ENCODE results near the gene CHCHD6.

The CHCHD6 gene, protein sequence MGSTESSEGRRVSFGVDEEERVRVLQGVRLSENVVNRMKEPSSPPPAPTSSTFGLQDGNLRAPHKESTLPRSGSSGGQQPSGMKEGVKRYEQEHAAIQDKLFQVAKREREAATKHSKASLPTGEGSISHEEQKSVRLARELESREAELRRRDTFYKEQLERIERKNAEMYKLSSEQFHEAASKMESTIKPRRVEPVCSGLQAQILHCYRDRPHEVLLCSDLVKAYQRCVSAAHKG

DNA sequence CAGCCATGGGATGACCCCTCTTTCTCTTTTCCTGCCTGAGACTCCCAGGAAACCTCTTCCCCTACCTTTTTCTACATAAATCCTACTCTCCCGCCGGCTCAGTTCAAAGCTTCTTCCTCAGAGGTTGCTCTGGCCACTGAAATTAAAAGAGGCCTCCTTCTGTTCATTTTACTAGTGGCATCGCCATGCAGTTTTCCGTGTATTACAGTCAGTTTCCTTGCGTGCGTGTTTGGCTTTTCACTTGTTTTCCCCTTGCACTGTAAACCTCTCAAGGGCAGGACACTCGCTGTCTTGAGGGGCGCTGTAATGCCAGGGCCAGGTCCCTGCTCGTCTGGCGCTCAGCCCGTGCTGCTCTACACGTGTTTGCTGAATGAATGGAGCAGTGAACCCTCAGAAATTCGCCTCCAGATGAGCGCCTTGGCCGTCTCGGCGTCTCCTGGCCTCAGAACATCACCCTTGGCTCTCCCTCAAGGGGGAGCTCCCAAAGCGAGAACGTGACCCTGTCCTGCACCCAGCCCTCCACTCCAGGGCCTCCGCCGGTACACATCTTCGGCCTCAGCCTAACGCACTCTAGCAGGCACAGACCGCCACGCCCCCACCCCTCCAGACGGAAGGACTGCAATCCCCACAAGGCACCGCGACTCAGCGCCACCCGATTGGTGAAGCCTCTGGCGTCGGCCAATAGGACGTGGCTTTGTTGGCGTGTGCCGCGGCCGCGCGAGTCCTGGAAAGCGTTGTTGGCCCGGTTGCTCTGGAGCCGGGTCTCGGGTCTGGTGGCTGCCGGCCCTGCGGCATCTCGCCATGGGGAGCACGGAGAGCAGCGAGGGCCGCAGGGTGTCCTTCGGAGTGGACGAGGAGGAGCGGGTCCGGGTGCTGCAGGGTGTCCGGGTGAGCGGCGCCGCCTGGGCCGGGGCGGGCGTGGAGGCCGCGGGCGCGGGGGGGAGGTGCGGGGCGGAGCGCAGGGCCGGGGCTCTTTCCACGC lies at the start of gene CHCHD6:
CHCHD6 (plus strand) TSS at position 729 of the 982 bp plus-strand sequence; CDS start at position 802, 73 bp downstream.
- peak; percentile 92 to 99 (median 94) for DNase-seq
- intact Hi-C loops (cut with DNase I), result loop anchor here (5.0 kb wide), 1 partner anchor 278 kb away; the partner anchor contains the start of gene PLXNA1

DNA sequence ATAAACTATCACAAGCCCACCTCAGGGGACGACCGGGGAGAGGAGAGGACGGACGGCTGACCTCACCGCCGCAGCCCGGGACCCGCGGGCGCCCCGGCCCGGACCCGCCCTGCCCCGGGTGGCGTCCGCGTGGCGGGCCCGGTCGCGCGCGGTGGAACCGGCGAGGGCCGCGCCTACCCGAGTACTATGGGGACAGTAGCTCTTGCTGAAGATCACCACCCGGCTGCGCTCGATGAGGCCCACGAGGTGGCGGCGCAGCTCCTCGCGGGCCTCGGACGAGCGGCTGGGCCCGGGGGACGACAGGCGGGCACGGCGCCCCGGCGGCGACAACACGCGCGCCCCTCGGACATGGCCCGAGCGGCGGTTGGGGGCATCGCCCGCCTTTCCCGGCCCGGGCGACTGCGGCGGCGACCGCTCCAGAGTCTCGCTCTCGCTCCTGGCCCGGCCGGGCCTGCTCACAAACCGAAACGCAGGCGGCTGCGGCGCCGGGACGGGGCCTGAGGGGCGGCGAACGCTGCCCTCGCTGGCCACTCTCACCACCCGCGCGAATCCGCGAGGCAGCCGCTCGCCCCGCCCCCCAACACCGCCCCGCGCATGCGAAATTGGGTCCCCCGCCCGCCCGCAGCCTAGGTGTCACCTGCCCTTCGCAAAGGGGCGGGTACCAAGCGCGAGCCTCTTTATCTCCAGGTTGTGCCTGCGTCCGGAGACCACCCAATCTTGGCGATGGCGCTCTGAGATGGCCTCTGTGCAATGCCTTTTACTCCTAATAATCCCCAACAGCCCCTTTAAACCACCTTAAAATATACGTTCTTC lies 49.3 kb upstream of the CHCHD6 start, which contains the start of gene TXNRD3:
TXNRD3 (minus strand) TSS at position 554 of the 813 bp plus-strand sequence.
- intact Hi-C loops (cut with DNase I), result no loop called here
- peak; percentile 55 to 96 (median 76) for DNase-seq

DNA sequence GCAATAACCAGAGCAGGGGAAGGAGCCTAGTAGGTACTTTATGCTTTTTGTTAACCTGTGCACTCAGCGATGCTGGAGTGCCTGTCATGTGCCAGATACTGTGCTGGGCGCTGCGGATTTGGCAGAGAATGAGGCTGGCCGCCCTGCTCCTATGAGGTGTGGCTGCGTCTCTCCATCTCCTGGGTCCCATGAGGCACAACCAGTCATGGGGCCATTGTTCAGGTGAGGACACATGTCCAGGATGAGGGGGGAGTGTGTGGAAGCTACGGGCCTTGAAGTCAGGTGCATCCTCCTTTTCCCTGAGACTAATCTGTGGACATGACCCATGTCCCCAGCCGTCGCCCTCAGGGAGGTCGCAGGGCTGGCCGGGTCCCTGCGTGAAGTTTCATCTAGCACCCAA lies 48.2 kb upstream of the CHCHD6 start:
- intact Hi-C loops (cut with DNase I), result no loop called here
- DNase-seq, result peak in 1 of 10 donors; percentile 68

DNA sequence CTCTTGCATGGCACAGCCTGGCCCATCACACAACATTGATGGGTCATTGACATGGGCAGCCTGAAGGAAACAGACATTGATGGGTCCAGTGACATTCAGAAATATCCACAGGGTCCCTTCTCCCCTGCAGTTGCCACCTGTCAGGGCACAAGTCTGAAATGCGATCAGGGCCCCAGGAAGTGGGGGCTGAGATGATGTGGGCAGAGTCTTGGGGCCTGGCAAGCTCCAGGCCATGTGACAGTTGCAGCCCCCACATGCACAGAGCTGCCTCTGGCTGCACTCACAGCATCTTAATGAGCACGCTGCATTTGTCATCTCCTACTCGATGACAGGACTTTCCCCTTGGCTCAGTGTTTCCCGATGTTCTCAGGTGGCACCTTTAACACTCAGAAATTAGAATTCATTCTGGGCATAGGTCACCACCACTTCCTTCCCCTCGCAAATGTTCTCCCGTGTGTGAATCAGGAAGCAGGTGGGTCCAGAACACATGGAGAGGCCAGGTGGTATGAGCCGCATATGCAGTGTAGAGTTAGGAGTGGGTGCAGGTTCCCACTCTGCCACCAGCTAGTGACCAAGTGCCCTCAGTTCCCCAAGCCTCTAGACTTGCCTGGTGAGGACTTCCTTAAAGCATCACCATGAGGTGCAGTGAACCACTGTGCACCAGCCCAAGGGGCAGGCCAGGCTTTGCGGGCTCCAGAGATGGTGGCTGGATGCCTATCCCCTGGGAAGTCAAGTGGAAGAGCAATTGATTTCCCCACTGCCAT lies 47.5 kb upstream of the CHCHD6 start:
- intact Hi-C loops (cut with DNase I), result no loop called here
- DNase-seq, result no peak

DNA sequence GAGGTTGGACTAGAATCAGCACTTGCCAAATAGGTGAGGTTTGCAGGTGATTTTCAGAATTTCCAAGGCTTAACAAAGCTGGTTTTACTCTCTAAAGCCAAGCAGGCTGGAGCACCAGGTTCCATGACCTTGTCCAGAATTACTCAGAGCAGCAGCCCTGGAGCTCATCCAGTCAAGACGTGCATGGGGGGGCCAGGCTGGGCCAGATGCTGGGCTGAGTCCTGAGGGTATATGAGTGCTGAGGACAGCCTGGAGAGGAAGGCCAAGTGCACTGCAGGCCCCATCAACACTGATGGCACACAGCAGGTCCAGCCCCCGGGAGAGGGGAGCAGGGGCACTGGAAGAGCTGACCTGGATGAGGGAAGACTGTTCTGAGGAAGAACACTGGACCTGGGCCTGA lies 46.1 kb upstream of the CHCHD6 start:
- no peak for DNase-seq
- intact Hi-C loops (cut with DNase I), result no loop called here

DNA sequence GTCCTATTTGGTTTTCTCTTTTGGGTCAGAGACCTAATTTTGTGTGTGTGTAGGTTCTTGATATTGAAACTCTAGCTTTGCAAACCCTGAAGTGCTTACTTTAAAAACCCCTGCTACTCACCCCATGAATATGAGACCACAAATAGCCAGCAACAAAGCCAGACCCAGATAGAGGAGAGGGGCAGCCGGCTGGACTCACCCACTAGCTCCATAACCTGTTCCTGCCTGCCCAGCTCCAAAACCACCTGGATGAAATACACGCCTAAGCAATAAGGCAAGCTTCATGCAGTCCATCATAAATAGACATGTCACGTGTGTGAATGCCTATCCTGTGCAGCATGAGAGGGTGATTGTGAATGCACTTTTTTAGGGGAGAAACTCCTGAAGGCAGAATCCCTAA lies 45.5 kb upstream of the CHCHD6 start:
- intact Hi-C loops (cut with DNase I), result no loop called here
- no peak for DNase-seq

DNA sequence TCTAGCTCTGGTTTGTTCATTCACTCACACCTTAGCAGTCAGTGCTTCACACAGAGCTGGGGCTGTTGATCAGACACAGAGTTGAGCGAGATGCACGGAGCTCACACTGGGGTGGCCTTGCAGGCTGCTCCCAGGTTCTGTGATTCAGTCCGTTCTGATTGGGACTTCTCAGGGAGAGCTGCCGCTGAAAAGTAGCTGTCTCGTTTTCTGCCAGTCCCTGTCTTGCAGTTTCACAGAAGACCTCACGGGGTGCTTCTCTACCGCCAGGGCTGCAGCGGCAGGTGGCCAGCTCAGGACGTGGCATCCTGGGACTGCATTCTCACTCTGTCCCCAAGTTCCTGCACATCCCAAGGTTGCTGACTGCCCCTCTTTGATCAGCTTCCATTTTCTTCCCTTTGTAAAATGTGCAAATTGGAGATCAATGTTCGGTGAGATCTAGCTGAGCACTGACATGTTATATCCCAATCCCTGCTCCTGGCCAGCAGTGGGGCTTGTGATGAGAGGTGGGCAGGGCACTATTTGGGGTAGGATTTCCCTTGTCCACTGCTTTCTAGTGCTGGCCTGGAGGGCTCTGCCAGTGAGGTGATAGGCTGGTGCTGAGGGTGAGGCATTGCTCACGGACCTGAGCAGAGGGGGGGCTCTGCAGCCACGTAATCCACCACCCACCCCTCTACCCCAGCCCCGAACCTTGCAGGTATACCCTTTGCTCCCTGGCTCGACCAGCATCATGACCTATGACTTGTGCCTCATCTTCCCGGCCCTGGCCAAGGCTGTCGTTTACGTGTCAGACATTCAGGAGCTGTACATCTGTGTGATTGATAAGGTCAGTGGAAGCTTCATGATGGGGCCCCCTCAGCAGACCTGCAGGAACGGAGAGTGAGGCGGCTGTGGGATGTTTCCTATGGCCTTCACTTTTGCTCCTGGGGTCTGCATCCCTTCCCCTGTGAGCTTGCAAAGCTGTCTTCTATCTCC lies 43.8 kb upstream of the CHCHD6 start:
- intact Hi-C loops (cut with DNase I), result no loop called here
- peak in 1 of 10 donors; percentile 80 for DNase-seq

DNA sequence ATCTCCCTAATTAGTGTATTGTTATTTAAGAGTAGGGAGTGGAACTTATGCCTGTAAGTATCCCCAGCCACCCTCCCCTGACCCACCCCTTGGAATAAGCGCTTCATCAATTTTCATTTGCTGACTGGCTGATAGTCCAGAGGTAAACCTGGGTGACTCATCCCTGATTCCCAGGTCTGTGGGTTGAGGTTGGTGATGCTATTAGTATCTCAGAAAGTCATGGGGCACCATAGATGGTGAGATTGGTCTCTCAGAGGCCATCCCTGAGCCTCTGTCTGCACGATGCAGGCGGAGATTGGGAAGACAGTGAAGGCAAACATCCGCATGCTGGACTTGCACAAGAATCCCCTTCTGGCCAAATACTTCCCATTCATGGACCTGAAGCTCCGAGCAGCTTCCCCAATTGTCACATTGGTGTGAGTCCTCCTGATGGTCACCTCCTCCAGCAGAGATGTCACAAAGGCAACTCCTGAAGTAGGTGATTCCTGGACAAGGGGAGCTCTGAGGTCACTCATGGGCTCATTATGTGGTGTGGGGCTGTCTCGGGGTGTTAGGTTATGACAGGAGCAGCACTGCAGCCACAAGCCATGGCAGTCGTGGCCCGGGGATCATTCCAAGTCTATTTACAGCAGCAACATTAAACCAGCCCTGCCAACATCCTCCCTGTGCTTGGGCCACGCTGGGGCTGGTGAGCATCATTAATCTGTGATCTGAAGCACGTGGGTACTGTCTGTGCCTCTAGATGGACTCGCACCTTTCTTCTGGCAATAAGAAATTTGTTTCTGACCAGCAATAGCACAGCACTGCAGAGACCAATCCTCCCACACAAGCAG lies 42.3 kb upstream of the CHCHD6 start:
- intact Hi-C loops (cut with DNase I), result no loop called here
- no peak for DNase-seq

DNA sequence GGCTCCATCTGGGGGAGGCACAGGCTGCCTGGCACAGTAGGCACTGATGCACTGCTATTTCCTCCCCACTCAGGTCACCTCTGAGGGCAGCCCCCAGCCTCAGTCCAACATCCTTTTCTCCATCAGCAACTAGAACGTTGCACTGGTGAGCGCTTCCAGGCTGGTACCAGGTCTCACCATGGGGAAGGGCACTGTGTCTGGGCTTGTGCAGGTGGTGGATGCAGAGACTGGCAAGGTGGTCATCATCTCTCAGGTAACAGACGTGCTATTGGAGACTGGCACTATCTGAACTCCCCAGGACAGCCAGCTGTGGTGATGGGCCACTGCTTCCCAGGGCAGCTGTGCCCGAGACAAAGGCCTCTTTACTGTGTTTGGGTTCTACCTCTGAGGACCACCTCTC lies 40.8 kb upstream of the CHCHD6 start:
- intact Hi-C loops (cut with DNase I), result no loop called here
- DNase-seq, result no peak

DNA sequence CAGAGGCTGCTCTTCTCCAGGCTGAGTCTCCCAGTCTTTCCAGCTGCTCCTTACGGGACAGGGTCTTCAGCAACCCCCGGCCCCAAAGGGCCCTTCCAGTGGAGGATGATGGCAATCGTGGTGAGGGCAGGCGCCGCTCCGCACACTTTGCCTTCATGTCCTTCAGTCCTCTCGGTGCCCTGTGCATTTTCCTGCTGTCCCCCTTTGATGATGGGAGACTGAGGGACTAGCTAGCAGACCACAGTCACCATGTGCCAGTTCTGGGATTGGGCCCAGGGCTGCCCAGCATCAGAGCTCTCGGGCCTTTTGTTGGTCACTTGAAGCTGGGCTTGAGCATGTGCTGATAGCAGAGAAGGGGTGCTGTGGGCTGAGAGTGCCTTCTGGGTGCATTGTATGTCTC lies 40.3 kb upstream of the CHCHD6 start:
- DNase-seq, result no peak
- intact Hi-C loops (cut with DNase I), result no loop called here

DNA sequence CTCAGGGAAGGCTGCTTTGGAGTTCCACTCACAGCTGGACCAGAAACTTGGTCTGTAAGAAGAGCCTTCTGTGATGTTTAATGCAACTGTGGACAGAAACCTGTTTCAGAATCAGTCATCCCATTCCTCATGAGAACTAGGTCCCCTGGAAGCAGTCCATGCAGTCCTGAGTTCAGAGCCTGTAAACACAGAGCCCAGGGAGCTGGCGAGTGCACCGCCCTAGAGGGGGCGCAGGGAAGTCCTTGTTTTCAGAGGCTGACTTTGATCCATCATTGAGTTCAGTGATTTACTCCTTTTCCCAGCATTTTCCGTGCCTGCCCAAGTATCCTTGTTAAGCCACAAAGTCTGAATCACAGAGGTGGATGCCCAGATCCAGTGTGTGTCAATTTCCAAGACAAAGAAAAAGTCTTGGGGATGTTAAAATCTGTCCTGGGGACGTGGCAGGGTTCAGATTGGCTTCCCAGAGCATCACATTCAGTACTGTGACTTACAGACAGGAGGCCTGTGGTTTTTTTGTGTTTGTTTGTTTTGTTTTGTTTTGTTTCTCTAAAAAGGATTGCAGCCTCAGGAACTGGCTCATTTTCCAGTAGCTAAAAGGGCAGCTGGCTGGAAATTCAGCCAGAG lies 39.3 kb upstream of the CHCHD6 start:
- DNase-seq, result no peak
- intact Hi-C loops (cut with DNase I), result no loop called here

DNA sequence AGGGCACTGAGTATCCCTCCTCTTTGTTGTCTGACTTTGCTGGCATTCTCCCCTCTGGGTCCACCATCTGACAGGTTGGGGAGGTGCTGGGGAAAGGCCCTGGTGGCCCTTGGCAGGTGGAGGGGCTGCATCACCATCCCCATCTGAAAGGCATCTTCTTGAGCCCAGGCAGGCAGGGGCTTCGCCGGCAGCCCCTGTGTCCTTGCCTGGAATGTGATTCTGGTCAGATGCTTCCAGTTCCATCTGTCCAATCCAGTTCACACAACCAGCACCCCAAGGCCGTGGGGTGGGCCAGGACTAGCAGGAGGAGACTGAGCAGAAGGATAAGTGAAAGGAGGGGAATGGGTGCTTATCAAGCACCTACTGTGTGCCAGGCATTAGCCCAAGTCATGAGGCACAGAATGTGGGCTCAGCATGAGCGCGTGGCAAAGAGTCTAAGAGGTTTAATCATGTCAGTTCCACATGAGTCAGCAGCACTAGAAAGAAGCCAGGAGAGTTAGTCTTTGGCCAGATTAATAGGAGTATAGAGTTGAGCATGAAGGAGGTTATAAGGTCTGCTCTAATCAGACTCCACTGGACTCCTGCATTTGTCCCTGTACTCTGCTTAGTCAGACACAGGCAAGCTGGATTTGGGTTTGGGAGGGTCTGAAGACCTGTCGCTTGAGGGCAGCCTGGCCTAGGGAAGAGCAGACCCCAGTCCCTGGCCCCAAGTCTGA lies 38.7 kb upstream of the CHCHD6 start:
- DNase-seq, result no peak
- intact Hi-C loops (cut with DNase I), result no loop called here

DNA sequence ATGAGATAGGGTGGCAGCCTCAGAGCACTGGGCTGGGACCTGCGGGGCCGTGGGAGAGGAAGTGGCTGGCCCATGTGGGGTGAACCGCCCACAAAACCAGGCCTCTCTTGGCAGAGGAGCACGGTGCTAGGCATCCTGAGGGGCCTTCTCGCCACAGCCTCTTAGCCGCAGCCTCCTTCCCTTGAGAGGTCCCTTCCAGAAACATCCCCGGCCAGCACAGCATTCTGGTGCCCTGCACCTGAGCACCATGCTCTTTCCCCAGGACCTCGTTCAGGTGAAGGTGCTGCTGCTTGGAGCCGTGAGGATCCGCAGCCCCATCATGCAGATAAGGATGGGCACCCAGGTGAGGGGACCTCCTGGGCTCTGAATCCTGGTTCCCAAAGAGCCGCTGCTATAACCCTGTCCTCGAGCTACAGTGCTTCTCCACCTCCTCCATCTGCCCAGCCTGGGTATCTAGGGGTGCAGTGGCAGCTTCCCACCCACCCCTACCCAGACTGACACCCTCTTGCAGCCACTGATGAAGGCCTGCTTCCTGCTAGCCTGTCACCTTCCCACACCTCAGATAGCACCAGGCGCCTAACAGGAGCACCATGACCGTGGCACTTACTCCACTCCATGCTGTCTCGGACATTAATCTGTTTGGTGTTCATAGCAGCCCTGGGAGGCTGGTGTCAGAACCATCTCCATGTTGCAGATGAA lies 37.9 kb upstream of the CHCHD6 start:
- no peak for DNase-seq
- intact Hi-C loops (cut with DNase I), result no loop called here

DNA sequence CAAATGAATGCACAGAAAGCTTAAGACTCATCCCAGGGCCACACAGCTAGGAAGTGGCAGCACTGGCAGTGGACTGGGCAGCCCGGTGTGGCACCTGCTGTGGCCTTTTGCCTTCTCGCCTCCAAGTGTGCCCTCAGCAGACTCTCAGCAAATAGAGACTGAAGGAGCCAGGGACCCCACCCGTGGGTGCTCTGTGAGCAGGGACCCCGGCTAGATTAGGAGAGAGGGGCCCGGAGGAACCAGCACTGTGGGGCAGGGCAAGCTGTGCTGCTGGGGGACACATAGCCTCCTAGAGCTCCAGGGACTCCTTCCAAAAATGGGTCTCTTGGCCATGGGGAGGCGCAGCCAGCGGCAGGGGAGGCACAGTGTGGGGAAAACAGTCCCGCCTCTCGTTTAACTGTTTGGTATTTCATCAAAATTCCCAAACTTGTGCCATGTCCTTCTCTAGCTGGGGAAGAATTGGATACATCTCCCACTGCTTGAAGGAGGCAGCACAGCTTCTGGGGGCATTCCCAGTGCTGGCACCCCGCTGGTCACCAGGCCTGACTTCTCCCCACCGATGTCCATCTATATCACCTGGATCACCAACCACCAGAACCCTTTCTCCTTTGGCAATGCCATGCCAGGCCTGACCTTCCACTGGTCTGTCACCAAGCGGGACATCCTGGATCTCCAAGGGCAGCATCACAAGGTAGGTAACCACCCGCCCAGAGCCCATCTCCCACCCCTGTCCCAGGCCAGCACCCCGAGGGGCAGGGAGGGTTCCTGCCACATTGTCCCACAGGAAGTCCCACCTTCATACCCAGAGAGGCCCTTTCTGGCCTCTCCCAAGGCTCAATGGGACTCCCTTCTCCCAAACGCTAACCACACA lies 37.1 kb upstream of the CHCHD6 start:
- intact Hi-C loops (cut with DNase I), result no loop called here
- DNase-seq, result no peak

Data from posterior cingulate gyrus (tissue), 11 donors.